Cardiac fibroblast (primary cell): Measurements from ENCODE around the gene DIP2C.

Source experiments
- DNase-seq, 2 donors: peaks; one replicate each; pipeline versions ENCODE4 v3.0.0 to v3.0.0-alpha.2; 2010; ENCODE audit warnings: low read depth in 2 of 2
- H3K4me3 ChIP-seq, 2 donors: replicated peaks in 1 of 2; 1 replicate in 1 of 2; 2 replicates in 1 of 2; pipeline ENCODE4 v1.5.1; 2011; ENCODE audit warnings: low read depth in 2 of 2, low read length in 2 of 2, mild to moderate bottlenecking in 2 of 2, moderate library complexity in 1 of 2
- TF ChIP-seq, protein P1 (sequence below): IDR thresholded peaks from one replicate; pipeline ENCODE4 v1.5.1; 2011; ENCODE audit warnings: low read depth, mild to moderate bottlenecking, low read length, inconsistent platforms

The DIP2C gene

GRCh38 chr10:418226-418625, 271.2 kb downstream of the DIP2C start:
- TF ChIP-seq, protein P1, sequence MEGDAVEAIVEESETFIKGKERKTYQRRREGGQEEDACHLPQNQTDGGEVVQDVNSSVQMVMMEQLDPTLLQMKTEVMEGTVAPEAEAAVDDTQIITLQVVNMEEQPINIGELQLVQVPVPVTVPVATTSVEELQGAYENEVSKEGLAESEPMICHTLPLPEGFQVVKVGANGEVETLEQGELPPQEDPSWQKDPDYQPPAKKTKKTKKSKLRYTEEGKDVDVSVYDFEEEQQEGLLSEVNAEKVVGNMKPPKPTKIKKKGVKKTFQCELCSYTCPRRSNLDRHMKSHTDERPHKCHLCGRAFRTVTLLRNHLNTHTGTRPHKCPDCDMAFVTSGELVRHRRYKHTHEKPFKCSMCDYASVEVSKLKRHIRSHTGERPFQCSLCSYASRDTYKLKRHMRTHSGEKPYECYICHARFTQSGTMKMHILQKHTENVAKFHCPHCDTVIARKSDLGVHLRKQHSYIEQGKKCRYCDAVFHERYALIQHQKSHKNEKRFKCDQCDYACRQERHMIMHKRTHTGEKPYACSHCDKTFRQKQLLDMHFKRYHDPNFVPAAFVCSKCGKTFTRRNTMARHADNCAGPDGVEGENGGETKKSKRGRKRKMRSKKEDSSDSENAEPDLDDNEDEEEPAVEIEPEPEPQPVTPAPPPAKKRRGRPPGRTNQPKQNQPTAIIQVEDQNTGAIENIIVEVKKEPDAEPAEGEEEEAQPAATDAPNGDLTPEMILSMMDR, result no peak
- no peak for DNase-seq
- no peak overlapping the region for H3K4me3 ChIP-seq

GRCh38 chr10:416091-416515, 273.4 kb downstream of the DIP2C start:
- DNase-seq, result no peak
- no peak overlapping the region for H3K4me3 ChIP-seq
- TF ChIP-seq, protein P1, result no peak

GRCh38 chr10:413662-414071, 275.8 kb downstream of the DIP2C start:
- H3K4me3 ChIP-seq, result no peak overlapping the region
- TF ChIP-seq, protein P1, result no peak
- DNase-seq, result no peak

DNA sequence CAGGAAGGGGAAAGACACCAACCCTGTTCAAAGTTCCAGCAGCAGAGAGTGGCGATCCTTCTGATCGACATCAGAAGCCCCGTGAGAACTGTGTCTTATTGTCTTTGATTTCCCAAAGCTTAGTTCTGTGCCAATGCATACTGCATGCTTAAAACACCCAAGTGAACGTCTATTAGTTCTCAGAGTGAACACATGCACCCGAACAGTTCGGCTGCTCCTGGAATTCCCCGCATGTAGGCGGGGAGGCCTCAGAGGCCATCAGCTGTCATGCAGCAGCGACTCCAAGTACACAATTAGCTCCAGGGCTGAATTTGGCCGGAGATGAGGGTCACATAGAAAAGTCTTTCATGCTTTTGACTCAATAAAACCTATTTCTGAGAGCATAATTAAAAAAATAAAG, 277.4 kb downstream of the DIP2C start:
- no peak overlapping the region for H3K4me3 ChIP-seq
- TF ChIP-seq, protein P1, result no peak
- DNase-seq, result no peak

DNA sequence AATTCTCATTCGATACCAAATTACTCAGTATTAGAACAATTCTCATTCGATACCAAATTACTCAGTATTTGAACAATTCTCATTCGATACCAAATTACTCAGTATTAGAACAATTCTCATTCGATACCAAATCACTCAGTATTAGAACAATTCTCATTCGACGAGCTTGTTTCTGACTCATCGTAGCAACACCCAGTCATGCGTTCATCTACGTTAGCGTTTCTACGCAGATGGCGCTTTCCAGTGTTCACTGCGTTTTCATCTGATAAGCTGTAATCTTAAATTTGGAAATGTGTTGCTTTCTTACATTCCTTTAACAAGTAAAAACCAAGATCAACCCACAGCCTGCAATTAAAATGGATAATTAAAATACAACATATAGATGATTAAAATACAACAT, 277.9 kb downstream of the DIP2C start:
- no peak overlapping the region for H3K4me3 ChIP-seq
- TF ChIP-seq, protein P1, result no peak
- DNase-seq, result no peak

GRCh38 chr10:409408-410040, 279.9 kb downstream of the DIP2C start:
- no peak for DNase-seq
- no peak overlapping the region for H3K4me3 ChIP-seq
- TF ChIP-seq, protein P1, result no peak

- TF ChIP-seq, protein P1, result no peak
- no peak overlapping the region for H3K4me3 ChIP-seq
- DNase-seq, result no peak
Observed at GRCh38 chr10:408236-408635, 281.2 kb downstream of the DIP2C start.
